Peyer's patch (tissue), 4 donors: ENCODE measurements around the gene BIRC2.

Experiments used
- POLR2A ChIP-seq, 2 donors: fragments of 450-650 bp; IDR thresholded peaks; one replicate each; pipeline ENCODE4 v1.5.1; 2017; ENCODE audit warnings: antibody characterized with exemption in 2 of 2, mild to moderate bottlenecking in 2 of 2, moderate library complexity in 2 of 2
- TF ChIP-seq, protein P1 (sequence below), 6 experiments: fragments of 450-650 bp in 4 of 6; fragments of 200-600 bp in 2 of 6; sonication (generic) in 1 of 6; IDR thresholded peaks; one replicate each; pipeline ENCODE4 v1.5.1; 2017 to 2019; ENCODE audit warnings: antibody characterized with exemption in 6 of 6, mild to moderate bottlenecking in 3 of 6, moderate library complexity in 1 of 6

DNA sequence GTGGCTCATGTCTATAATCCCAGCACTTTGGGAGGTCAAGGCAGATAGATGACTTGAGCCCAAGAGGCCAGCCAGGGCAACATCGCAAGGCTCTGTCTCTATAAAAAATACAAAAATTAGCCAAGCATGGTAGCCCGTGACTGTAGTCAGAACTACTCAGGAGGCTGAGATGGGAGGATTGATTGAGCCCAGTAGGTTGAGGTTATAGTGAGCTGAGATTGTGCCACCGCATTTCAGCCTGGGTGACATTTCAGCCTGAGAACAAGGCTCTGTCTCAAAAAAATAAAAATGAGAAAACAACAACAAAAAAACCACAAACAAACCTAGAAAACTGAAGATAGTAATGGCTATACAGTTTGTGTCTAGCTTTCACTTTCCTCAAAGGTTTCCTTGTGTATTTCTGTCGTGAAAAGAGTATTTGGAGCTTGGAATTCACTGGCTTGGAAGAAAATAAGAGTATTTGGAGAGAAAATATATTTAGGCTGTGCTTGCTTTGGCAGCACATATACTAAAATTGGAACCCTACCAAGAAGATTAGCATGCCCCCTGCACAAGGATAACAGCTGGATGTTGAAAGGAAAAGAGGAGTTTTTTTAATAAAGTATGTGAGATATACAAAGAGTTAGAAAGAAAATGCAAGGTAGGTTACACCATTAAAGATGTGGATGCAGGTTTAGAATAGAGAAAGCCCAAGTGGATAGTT is 33.6 kb upstream of the BIRC2 start:
- TF ChIP-seq, protein P1, sequence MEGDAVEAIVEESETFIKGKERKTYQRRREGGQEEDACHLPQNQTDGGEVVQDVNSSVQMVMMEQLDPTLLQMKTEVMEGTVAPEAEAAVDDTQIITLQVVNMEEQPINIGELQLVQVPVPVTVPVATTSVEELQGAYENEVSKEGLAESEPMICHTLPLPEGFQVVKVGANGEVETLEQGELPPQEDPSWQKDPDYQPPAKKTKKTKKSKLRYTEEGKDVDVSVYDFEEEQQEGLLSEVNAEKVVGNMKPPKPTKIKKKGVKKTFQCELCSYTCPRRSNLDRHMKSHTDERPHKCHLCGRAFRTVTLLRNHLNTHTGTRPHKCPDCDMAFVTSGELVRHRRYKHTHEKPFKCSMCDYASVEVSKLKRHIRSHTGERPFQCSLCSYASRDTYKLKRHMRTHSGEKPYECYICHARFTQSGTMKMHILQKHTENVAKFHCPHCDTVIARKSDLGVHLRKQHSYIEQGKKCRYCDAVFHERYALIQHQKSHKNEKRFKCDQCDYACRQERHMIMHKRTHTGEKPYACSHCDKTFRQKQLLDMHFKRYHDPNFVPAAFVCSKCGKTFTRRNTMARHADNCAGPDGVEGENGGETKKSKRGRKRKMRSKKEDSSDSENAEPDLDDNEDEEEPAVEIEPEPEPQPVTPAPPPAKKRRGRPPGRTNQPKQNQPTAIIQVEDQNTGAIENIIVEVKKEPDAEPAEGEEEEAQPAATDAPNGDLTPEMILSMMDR (IDR thresholded peaks at IDR 0.05) = no peak
- TF ChIP-seq POLR2A (IDR thresholded peaks at IDR 0.05) = no peak
